Vein endothelial cell (primary cell): ENCODE data around the gene SLC6A12. TPM values are rescaled to one million over a fixed set of nuclear protein-coding genes. Genes with fewer than 3 reads are reported as not detected.

Experiments used
- total RNA-seq: library from RNA; depleted of rRNA; stranded (reverse); fragments of >200 nt; gene quantifications from 2 replicates; pipeline ENCODE4 v1.2.3, GENCODE V29; 2012

SLC6A12 gene
- not detected in 2 replicates for total RNA-seq

DNA sequence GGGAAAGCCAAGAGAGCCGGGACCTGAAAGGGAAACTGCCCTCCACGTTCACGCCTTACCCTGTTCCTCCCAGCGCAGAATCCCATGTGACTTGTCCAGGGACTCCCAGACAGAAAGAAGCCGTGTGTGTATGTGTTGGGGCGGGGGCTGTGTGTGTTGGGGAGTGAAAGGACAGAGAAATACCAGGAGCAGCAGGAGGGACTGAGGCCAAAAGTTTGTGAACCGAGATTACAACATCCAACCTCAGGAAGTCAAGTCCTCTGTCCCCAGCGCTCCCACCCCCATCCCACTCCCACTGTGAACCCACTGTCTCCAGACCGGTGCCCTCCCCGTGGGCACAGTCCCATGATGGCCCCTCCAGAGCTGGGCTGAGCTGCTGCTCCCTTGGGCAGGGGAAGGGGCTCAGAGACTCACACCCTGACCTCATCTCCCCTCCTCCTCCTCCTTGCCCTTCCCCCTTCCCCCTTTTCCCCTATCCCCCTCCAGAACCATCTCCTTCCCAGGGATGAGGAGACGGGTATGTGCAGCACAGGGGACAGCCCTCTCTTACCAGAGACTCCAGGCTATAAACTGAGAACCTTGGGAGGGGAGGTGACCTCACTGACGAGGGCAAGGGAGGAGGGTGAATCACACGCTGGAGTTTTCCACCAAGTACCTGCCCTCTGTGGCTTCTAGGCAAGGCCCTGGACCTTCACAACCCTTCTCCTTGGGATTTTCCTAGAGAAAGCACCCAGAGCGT lies at the start of gene SLC6A12:
Gene SLC6A12, minus strand, starts transcription at position 155 of the 739 bp plus-strand sequence. CDS start 4,171 bp downstream, outside the sequence.

DNA sequence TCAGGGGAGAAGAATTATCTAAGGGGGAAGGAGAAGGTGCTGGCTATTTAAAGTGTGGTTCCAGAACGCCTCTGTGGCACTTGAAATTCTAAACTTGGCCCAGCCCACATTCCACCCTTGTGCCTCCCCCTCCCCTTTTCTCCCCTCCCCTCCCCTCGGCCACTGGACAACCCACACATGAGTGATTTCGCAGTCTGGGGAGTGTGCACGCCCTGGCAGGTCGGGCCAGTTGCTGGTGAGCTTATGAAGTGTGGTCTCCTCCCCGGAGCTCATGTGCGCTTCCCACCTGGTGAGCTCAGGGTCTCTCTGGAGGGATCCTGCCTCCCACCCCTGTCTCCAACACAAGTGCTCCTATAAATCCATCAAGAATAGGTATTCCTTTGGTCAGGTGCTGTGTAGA lies 48.9 kb upstream of the SLC6A12 start, which contains the start of gene SLC6A13:
Gene SLC6A13, minus strand, starts transcription at position 20 of the 400 bp plus-strand sequence. CDS start 2,784 bp downstream, outside the sequence.

Other genes starting within 250 kb of the SLC6A12 start
- gene IQSEC3, start 147.4 kb downstream of the SLC6A12 start, total RNA-seq, result under 0.01 TPM in 1 of 2 replicates, not detected in the other
- gene SLC6A13, start 48.7 kb upstream of the SLC6A12 start, total RNA-seq, result 0.10 TPM in 1 of 2 replicates, not detected in the other
- gene KDM5A, start 175.2 kb upstream of the SLC6A12 start, total RNA-seq, result 50.4 and 64.3 TPM in 2 replicates
- 9.5 and 15.7 TPM in 2 replicates for gene CCDC77, start 187.5 kb upstream of the SLC6A12 start, total RNA-seq
- not detected in 2 replicates for gene B4GALNT3, start 245.8 kb upstream of the SLC6A12 start, total RNA-seq